Fibroblast of skin of abdomen (primary cell): ENCODE results near the gene TECTA.
"Not testable (repeated sequence)": the region's sequence is repeated elsewhere in the genome, so short reads cannot be mapped to it uniquely, and the experiment has no call there.

Experiments
- DNase-seq: peaks from one replicate; pipeline ENCODE4 v3.0.0-alpha.2; 2013

The TECTA gene

DNA sequence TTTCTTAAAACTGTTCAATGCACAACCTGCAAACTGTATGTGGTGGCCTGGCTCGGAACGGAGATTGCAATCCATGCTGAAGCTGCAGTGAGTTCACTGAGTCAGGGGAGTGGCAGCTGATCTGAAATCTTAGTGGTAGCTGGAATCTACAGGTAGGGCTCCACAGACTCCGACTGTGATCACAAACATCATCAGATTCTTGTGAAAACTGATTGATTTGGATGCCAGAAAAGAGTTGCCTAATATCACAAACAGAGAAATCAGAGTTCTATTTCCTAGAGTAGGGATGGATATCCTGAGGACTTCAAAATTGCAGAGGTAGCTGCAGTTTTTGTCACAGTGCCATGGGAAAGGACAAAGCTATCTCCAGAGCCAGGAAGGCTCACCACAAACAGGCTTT is 134.0 kb downstream of the TECTA start:
- DNase-seq, result no peak

DNA sequence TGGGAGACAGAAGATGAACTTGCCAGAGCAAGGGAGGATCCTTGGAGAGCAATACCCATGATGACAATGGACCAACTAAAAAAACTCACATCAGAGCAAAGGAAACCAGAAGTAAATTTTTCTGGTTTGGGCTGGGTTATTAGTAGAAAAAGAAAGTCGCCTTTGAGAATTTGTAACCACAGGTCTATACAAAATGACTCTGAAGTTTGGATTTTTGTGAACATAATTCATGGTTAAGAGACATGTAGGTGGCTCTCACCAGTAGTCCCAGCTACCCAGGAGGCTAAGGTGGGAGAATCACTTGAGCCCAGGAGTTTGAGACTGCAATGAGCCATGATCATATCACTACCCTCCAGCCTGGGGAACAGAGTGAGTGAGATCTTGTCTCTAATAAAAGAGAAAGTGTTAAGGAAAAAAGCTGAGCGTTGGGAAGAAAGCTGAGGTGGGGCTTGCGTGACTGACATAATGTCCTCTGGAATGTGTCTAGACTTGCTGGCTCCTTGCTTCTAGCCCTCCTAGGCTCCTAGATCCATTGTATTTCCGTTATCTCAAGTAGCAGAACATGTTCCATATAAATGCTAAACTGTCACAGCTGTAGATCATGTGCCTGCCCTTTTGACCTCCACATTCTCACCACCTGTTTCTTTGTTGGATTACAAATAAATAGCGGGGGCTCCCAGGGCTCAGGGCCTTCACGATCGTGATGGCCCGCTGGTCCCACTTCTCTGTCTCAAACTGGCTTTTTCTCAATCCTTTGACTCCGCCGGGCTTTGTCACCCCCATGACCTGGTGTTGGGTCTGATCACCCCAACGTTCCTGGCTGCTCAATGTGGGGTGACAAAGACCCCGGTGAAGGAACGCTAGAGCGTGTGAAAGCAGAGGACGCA is 135.3 kb downstream of the TECTA start:
- DNase-seq, result peak; percentile 81

- not testable (repeated sequence) for DNase-seq
Measured at GRCh38 chr11:121237247-121237646, 136.2 kb downstream of the TECTA start.

DNA sequence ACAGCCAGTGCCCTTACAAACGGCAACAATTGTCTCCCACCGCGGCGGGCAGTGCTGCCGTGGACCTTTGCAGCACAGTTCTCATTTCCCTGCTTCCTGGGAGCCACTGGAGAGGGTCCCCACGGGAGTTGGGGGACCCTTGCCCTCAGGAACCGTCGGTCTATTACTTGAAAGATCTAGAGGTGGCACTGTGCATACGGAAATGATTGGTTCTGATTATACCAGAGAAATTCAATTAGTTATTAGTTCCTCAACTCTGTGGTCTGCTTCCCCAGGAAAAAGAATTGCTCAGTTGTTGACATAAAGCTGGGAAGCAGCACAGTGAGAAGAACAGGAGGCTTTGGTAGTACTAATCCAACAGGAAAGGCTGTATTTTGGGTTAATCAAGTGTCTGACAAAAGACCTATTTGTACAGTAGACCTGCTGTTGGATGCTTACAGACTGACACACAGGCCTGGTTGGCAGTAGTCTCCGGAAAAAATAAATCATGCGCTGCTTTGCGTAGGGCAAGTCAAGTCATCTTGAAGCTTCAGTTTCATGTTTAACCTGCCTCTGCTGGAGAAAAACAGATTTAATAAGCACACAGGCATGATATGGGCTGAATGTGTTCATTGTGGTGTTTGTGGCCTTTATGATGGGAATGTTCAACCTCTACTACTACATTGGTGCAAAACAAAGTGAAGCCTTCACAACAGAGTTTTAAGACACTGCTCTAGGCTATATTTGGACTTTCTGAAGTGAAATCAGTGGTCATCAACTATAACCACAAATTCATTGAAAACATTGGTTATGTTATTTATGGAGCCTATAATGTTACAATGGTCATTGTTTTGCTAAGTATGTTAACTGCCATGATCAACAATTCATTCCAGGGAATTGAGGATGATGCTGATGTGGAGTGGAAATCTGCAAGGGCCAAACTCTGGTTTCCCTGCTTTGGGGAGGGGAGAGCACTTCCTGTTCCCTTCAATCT is 136.9 kb downstream of the TECTA start:
- DNase-seq, result peak; percentile 91

DNA sequence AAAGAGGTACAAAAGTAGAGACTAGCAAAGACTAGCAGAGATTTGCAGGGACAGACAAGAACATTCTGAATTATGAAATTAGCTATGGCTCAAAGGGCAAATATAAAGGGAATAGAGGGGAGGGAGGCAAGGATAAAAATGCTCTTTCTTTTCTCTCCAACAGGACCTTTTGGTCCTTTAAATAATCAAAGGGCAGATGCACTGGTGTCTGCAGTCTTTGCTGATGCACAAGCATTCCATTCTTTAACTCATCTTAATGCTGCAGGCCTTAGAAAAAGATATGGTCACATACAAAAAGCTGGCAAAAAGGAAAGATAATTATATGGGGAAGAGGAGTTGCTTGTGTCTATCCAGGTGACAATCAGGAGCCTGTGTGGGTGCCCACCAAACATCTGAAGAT is 137.9 kb downstream of the TECTA start:
- no peak for DNase-seq

DNA sequence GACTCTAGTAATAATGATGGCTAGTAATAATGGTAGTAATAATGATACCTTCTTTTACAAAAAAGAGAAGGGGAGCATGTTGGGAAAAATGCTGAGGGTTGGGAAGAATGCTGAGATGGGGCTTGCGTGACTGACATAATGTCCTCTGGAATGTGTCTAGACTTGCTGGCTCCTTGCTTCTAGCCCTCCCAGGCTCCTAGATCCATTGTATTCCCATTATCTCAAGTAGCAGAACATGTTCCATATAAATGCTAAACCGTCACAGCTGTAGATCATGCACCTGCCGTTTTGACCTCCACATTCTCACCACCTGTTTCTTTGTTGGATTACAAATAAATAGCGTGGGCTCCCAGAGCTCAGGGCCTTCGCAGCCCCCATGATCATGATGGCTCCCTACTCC is 139.0 kb downstream of the TECTA start:
- DNase-seq, result peak; percentile 70

DNA sequence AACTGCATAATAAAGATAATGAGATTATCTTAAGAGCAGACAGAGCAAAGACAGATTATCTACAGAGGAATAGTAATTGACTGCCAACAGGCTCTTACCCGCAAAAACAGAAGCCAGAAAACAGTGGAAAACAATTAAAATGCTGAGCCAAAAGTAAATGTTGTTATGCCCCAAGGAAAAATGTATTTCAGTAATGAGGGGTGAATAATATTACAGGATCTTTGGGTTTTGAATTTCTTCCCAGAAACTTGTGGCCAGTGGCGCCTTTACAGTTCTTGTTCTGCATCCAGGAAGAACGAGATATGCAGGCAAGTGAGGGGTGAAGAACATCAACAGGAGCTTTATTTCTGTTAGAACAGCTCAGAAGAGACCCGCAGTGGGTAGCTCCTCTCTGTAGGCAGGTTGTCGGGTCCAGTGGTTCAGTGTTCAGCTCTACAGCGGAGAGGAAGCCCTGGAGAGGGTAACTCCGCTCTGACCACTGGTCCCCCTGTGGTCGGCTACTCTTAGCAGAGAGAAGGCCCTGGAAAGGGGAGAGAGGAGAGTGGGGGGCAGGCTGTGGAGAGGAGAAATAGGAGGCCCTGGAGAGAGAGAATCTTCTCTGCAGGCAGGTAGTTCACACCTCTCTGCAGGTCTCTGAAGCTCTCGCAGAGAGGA is 139.7 kb downstream of the TECTA start:
- peak; percentile 45 for DNase-seq
